Lower leg skin (tissue), 4 donors: Measurements from ENCODE around the gene CNNM2. TPM values are rescaled to one million over a fixed set of nuclear protein-coding genes. Genes with fewer than 3 reads are reported as not detected.
"Not testable (repeated sequence)": the region's sequence is repeated elsewhere in the genome, so short reads cannot be mapped to it uniquely, and the experiment has no call there.

Source experiments
- DNase-seq, 2 donors: peaks; one replicate each; pipeline ENCODE4 v3.0.0-alpha.2; 2019; ENCODE audit warnings: low spot score in 2 of 2
- H3K4me3 ChIP-seq: fragments of 200-600 bp; sonication (generic); 2 replicates; pipeline ENCODE4 v1.5.1; 2017; ENCODE audit warnings: mild to moderate bottlenecking, low read depth; ENCODE audit not compliant: poor library complexity, severe bottlenecking
- POLR2A ChIP-seq, 2 donors: fragments of 450-650 bp; IDR thresholded peaks; one replicate each; pipeline ENCODE4 v1.6.1; 2016 to 2017; ENCODE audit warnings: antibody characterized with exemption in 2 of 2, mild to moderate bottlenecking in 1 of 2, moderate library complexity in 1 of 2
- WGBS, 2 donors: methylation state at CpG; one replicate each; pipeline ENCODE4 v1.1.5; 2018; 5-methylcytosine and 5-hydroxymethylcytosine counted together
- intact Hi-C: fragments of 100-400 bp; cut with DNase I; formaldehyde crosslinking; loops from one replicate; pipeline ENCODE4 v1.15.0; 2023; ENCODE audit warnings: low total_unique reads
- total RNA-seq, 4 donors: library from RNA; depleted of rRNA; stranded (reverse); fragments of >200 nt; gene quantifications; one replicate each; pipeline ENCODE4 v1.1.0, GENCODE V29; 2016
- TF ChIP-seq, protein P1 (sequence below), 3 donors: fragments of 450-650 bp; IDR thresholded peaks; one replicate each; pipeline ENCODE4 v1.5.1; 2016; ENCODE audit warnings: antibody characterized with exemption in 3 of 3, mild to moderate bottlenecking in 3 of 3, moderate library complexity in 2 of 3

CNNM2 gene
- total RNA-seq, 4 donors from 2014 or later, result 9.6 to 21.9 (median 14.5) TPM

DNA sequence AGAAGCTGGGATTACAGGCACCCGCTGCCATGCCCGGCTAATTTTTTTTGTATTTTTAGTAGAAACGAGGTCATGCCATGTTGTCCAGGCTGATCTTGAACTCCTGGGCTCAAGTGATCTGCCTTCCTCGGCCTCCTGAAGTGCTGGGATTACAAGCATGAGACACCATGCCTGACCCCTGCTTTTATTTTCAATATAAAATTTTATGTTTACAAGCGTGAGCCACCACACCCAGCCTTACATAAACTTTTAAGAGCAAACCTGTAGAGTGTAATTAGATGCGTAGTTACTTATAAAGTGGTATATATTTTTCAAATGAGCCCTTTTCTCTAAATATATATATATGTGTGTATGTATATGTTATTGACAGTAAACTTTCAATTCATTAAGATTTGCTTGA lies 8.7 kb downstream of the CNNM2 start:
- 93 to 97% methylated on average over 6 of the region's 6 CpGs for WGBS, 2 donors
- no peak overlapping the region for H3K4me3 ChIP-seq
- intact Hi-C loops, result no loop called here
- no peak for TF ChIP-seq POLR2A (IDR thresholded peaks at IDR 0.05)
- TF ChIP-seq, protein P1, sequence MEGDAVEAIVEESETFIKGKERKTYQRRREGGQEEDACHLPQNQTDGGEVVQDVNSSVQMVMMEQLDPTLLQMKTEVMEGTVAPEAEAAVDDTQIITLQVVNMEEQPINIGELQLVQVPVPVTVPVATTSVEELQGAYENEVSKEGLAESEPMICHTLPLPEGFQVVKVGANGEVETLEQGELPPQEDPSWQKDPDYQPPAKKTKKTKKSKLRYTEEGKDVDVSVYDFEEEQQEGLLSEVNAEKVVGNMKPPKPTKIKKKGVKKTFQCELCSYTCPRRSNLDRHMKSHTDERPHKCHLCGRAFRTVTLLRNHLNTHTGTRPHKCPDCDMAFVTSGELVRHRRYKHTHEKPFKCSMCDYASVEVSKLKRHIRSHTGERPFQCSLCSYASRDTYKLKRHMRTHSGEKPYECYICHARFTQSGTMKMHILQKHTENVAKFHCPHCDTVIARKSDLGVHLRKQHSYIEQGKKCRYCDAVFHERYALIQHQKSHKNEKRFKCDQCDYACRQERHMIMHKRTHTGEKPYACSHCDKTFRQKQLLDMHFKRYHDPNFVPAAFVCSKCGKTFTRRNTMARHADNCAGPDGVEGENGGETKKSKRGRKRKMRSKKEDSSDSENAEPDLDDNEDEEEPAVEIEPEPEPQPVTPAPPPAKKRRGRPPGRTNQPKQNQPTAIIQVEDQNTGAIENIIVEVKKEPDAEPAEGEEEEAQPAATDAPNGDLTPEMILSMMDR (IDR thresholded peaks at IDR 0.05), result no peak
- DNase-seq, result no peak

DNA sequence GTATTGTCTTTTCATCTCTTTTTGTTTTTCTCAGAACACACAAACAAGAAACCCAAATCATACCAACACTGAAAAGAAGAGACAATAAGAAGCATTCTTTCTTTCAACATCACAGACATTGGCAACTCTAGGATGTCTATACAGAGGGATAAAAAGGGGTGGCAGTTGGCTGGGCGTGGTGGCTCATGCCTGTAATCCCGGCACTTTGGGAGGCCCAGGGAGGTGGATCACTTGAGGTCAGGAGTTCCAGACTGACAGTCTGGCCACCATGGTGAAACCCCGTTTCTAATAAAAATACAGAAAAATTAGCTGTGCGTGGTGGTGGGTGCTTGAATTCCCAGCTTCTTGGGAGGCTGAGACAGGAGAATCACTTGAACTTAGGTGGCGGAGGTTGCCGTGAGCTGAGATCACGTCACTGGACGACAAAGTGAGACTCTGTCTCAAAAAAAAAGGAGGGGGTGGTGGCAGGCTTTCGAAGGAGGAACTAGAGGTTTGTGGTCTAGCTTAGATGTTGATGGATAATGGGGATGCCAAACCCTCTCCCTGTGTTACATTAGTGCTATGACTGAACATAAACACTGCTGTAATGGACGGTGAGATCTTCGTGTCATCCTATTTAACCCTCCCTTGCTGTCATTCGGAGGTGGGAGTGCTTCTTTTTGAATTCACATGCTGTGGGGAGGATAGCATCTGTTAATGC lies 9.4 kb downstream of the CNNM2 start:
- intact Hi-C loops, result no loop called here
- DNase-seq, result no peak
- no peak for TF ChIP-seq POLR2A (IDR thresholded peaks at IDR 0.05)
- 87 to 89% methylated on average over 12 of the region's 12 CpGs for WGBS, 2 donors
- no peak overlapping the region for H3K4me3 ChIP-seq

DNA sequence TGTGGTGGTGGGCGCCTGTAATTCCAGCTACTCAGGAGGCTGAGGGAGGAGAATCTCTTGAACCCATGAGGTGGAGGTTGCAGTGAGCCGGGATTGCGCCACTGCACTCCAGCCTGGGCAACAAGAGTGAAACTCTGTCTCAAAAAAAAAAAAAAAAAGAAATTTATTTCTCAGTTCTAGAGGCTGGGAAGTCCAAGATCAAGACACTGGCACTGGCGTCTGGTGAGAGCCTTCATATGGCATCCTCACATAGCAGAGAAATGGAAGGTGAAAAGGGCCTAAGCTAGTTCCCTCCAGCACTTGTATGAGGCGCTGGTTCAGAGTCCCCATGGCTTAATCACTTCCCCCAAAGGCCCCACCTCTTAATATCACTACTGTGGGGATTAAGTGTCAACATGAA lies 10.3 kb downstream of the CNNM2 start:
- WGBS, 2 donors, result 96 to 99% methylated on average over 5 of the region's 5 CpGs
- H3K4me3 ChIP-seq, DNase-seq, intact Hi-C loops: not testable (repeated sequence)

- TF ChIP-seq, protein P1 (IDR thresholded peaks at IDR 0.05), result no peak
- no peak for TF ChIP-seq POLR2A (IDR thresholded peaks at IDR 0.05)
- no peak for DNase-seq
- WGBS, 2 donors, result 93 to 98% methylated on average over 2 of the region's 2 CpGs
- no peak overlapping the region for H3K4me3 ChIP-seq
- intact Hi-C loops, result no loop called here
These were observed 12.6 kb downstream of the CNNM2 start for GRCh38 chr10:102930720-102931119.

DNA sequence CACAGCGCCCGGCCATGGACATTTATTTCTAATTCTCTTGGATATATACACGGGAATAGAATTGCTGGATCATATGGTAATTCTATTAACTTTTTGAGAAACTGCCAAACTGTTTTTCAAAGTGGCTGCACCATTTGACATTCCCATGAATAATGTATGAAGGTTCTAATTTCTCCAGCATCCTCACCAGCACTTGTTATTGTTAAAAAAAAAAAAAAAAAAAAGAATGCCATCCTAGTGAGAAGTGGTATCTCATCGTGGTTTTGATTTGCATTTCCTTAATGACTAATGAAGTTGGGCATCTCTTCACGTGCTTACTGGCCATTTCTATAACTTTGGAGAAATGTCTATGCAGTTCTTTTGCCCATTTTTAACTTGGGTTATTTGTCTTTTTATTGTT lies 13.5 kb downstream of the CNNM2 start:
- H3K4me3 ChIP-seq, result no peak overlapping the region
- 86 to 87% methylated on average over 5 of the region's 5 CpGs for WGBS, 2 donors
- no peak for DNase-seq
- intact Hi-C loops, result no loop called here
- TF ChIP-seq, protein P1 (IDR thresholded peaks at IDR 0.05), result no peak
- no peak for TF ChIP-seq POLR2A (IDR thresholded peaks at IDR 0.05)

GRCh38 chr10:102935505-102935904 lies 17.4 kb downstream of the CNNM2 start:
- no peak overlapping the region for H3K4me3 ChIP-seq
- TF ChIP-seq, protein P1 (IDR thresholded peaks at IDR 0.05), result no peak
- TF ChIP-seq POLR2A (IDR thresholded peaks at IDR 0.05), result no peak
- WGBS, 2 donors, result 95 to 96% methylated on average over 4 of the region's 4 CpGs
- intact Hi-C loops, result no loop called here
- DNase-seq, result no peak
